ENCODE data around the gene TSPAN16.
"Not testable (repeated sequence)": the region's sequence is repeated elsewhere in the genome, so short reads cannot be mapped to it uniquely, and the experiment has no call there.

TSPAN16 gene

GRCh38 chr19:11347546-11348039, 51.6 kb downstream of the TSPAN16 start:
- DNase-seq: no peak

- DNase-seq: no peak
Measured at GRCh38 chr19:11349171-11349570, 53.2 kb downstream of the TSPAN16 start.

GRCh38 chr19:11354102-11354501, 58.1 kb downstream of the TSPAN16 start:
- DNase-seq: not testable (repeated sequence)

GRCh38 chr19:11355160-11356073, 59.5 kb downstream of the TSPAN16 start, which contains the start of gene PLPPR2:
Gene PLPPR2, plus strand, starts transcription at chr19:11355432. Its CDS starts 2,242 bp downstream, at chr19:11357674.
- DNase-seq: peak; percentile 56

- DNase-seq: no peak
Measured at GRCh38 chr19:11356074-11356397, 60.1 kb downstream of the TSPAN16 start.

- no peak for DNase-seq
Measured at GRCh38 chr19:11356676-11357550, 61.0 kb downstream of the TSPAN16 start.

GRCh38 chr19:11359421-11359820, 63.5 kb downstream of the TSPAN16 start:
- DNase-seq: no peak

- DNase-seq: no peak
Measured at GRCh38 chr19:11361037-11361770, 65.2 kb downstream of the TSPAN16 start.

GRCh38 chr19:11361771-11362731, 66.1 kb downstream of the TSPAN16 start:
- no peak for DNase-seq

- no peak for DNase-seq
Measured at GRCh38 chr19:11363881-11364280, 67.9 kb downstream of the TSPAN16 start.

GRCh38 chr19:11364296-11364904, 68.4 kb downstream of the TSPAN16 start:
- DNase-seq: no peak

- no peak for DNase-seq
Measured at GRCh38 chr19:11364935-11365334, 69.0 kb downstream of the TSPAN16 start.

Measured in SHP77 treated with DMSO at 0.1 percent for 48 hours (cell line).